ENCODE data around the gene ARMC9.
"Not testable (repeated sequence)": the region's sequence is repeated elsewhere in the genome, so short reads cannot be mapped to it uniquely, and the experiment has no call there.

Gene ARMC9

DNA sequence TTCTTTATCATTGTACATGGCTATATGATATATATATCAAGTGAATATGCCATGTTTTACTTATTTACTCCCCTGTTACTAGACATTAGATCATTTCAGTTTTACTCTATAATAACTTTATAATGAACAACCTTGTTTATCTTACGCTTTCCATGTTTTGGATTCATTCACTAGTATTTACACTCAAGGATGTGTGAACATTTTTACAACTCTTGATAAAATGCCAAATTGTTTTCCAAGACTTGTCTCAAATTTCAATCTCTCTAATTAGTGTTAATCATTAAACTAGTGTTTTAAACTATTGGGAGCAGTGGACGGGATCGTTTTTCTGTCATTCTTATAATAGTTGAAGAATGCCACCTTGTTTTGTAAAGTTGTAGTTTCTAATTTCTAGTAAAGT, 145.6 kb downstream of the ARMC9 start:
- DNase-seq = no peak

DNA sequence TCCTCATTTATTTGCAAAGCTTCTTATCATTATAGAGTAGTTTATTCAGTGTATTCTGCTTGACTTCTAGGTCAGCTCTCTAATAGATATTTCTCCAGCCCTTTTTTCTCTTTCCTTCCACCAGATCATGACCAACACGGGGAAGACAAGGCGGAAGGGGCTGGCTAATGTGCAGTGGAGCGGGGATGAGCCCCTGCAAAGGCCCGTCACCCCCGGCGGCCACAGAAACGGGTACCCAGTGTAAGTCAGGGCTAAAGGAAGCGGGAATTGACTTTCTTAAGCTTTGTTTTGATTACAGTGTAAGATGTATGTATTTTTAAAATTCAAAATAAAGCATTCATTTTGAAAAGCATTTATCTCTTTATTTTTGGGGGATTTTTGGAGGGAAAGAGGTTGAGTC, 146.4 kb downstream of the ARMC9 start:
- DNase-seq = no peak

DNA sequence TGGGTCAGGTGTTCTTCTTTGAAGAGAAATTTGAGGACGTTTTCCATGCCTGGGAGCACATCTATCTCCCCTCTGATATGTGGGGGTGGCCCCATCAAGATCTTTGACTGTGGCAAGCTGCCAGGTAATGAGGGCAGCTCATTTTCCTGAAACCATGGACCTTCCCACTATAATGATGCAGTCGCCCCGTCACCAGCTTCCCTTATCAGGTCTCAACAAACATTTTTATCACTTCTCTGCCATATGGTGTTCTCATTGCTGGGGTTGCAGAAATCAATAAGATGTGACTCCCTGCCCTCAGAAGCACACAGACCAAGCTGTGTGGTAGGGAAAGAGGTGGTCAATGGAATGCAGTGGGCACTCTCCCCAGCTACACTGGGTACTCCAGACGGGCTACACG, 148.7 kb downstream of the ARMC9 start:
- no peak for DNase-seq

DNA sequence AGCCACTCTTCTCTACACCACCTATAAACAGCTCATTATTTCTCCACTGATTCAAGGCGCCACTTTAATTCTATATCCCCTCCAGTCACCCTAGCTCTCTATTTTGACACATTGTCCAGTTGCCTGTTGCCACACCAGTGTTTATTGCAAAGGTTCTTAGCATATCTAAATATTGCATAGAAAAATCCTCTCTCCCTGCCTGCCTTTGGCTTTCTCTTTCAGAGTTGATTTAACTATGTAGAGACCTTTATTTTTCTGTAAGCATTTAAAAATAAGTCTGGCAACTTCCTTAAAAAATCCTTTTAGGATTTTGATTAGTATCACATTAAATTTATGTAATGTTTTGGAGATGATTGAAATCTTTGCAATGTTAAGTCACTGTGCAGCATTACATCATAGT, 149.2 kb downstream of the ARMC9 start:
- DNase-seq = no peak

DNA sequence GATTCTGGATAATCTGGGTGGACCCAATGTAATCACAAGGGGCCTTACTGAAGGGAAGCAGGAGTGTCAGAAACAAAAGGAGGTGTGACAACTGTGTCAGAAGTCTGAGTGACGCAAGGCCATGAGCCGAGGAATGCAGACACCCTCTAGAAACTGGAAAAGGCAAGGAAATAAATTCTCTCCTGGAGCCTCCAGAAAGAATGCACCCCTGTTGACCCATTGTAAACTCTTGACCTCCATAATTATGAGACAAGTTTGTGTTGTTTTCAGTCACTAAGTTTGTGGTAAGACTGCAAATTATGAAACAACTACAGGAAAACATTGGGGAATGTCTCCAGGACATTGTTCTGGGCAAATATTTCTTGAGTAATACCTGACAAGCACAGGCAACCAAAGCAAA, 149.7 kb downstream of the ARMC9 start:
- DNase-seq = no peak

DNA sequence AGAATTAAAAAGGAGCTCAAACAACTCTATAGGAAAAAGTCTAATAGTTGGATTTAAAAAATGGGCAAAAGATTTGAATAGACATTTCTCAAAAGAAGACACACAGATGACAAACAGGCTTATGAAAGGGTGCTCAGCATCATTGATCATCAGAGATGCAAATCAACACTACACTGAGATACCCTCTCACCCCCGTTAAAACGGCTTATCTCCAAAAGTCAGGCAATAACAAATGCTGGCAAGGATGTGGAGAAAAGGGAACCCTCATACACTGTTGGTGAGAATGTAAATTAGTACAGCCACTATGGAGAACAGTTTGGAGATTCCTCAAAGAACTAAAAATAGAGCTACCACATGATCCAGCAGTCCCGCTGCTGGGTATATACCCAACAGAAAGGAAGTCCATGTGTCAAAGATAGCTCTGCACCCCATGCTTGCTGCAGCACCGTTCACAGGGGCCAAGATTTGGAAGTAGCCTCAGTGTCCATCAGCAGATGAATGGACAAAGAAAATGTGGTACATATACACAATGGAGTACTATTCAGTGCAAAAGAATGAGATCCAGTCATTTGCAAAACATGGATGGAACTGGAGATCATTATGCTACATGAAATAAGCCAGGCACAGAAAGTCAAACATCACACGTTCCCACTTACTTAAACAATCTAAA, 150.4 kb downstream of the ARMC9 start:
- DNase-seq = no peak

DNA sequence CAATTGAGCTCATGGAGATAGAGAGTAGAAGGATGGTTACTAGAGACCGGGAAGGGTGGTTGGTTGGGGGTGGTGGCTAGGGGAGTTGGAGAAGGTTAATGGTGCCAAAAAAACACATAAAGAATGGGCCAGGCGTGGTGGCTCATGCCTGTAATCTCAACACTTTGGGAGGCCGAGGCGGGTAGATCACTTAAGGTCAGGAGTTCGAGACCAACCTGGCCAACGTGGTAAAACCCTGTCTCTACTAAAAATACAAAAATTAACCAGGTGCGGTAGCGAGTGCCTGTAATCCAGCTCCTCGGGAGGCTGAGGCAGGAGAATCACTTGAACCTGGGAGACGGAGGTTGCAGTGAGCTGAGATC, 150.9 kb downstream of the ARMC9 start:
- DNase-seq = not testable (repeated sequence)

DNA sequence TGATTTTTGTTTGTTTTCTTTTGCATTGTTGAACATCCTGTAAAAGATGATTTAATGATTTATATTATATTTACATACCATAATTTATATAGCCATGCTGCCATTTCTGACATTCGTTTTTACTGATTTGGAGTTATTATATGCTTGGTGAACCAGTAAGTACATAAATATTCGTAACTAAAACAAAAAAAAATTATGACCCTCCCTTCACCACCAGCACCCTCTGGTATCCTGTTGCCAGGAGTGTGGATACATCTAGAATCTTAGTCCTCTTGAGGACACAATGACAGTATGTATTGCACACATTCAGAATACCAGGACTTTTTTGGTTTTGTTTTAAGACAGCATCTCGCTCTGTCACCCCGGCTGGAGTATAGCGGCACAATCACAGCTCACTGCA, 153.2 kb downstream of the ARMC9 start:
- no peak for DNase-seq

DNA sequence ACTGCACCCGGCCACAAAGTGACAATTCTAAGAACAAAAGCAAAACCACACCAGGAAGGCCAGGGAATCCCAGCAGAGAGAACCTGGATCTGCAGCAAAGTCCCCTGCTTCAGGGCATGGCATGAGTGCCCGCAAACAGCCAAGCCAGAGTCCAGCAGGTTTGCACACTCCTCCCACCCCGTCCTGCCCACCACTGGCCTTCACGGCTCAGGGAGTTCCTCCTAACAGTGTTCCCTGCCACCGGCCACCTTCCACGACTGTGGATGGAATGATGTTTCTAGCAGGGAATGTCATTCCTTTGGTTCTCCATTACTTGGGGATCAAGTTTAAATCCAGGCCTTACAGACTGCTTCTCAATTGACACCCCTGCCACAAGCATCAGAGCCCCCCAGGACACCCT, 155.0 kb downstream of the ARMC9 start:
- no peak for DNase-seq

DNA sequence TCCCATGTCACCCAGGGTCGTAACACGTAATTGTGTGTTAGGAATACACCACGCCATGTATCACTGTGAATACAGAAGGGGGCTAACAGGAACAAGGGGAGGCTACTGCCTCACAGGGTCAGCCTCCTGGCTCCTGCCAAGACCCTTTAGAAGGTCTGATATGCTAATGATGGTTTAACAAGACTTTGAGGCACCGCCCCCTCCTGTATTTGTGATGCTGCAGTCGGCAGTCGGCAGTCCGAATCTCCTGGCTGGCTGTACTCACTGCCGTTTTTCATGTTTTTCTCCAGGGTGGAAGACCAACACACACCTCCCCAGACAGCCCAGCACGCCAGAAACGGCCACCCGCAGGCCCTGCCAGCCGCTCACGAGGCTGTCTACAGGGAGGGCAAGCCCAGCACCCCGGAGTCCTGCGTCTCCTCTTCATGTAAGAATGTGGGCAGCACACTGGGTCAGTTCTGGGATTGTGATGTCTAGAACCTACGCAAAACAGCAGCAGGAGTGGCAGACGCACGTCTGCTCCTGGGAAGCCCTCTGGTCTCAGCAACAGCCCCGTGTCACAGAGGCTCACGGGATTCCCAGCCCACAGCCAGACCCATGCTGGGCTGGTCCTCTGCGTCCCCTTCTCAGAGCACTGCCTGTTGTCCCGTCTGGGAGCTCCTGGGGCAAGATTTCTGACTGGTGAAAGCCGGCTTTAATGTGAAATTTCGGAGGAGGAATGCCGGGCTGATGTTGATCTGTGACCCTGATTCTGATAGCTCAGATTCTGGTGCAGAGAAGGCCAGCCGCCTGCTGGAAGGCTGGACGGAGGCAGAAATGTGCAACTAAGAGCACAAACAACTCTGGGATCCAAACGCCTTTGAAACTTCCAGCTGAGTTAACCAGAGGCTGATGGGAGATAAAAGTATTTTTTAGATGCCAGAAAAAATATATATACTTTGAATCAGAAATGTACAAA, 157.4 kb downstream of the ARMC9 start:
- DNase-seq = no peak

DNA sequence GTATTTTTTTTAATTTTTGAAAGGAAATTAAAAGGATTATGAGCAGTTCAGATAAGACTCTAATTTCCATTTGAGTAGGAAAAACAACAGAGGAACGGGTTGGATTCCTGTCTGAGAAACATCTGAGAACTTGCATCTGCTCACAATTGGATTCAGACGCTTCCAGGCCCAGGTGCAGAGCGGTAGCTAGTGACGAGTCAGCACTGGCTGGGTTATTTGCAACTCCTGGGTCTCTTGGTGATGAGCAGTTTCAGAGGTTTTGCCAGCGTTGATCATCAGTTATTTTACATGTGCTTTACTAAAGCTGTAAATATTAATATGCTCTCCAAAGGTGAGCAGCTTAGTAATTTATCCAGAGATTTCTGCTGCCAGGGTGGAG, 158.0 kb downstream of the ARMC9 start:
- DNase-seq = no peak

DNA sequence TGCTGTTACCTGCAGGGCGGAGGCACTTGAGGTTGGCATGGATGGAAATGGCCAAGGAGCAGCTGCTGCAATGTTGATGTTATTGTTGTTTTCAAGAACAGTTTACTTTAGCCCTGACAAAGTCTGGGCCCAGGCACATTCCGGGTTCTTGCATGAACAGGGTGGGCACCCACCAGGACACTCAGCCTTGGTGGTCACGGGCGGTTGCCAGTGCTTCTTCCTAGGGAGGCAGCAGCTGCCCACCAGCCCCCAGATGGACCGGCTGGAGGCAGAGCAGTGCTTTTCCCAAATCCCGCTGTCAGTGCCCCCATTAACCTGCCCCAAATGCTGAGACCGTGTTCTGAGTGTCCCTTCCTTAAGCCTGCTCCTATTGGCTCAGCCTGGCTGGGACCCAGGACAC, 158.6 kb downstream of the ARMC9 start:
- DNase-seq = no peak

DNA sequence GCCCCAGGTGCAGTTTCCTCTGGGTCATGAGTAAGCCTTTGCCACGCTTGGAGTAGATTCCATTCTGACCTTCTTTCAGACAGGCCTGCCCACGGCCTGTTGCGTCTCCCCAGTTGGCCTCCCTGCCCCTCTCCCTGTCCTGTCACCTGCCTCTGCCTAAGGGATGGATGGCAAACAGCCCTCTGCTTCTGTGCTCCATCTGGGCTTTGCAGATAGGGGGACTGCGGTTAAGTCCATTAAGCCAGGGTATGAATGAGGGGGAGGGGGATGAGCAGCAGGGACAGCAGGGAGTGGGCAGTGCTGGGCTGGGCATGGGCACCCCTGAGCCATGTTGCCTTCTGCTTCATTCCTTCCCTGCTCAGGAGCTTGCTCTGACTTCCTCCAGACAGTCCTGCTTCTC, 159.5 kb downstream of the ARMC9 start:
- no peak for DNase-seq

DNA sequence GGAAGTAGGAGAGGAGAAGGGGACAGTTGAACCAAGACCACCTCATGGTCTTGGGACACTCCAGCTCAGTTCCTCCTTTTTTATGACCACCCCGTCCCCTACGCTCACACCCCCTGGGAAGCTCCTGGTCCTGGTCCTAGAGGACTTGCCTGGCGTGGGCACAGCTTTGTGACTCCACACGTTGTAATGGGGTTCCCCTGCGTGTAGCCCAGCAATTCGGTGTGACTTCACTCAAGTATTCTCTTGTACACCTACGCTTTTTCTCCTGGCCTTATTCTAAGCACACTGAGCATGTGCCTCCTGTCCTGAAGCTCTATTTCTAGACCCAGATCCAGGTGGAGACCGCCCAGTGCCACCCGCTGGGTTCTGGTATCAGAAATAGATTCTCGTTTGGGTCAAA, 161.0 kb downstream of the ARMC9 start:
- no peak for DNase-seq

DNA sequence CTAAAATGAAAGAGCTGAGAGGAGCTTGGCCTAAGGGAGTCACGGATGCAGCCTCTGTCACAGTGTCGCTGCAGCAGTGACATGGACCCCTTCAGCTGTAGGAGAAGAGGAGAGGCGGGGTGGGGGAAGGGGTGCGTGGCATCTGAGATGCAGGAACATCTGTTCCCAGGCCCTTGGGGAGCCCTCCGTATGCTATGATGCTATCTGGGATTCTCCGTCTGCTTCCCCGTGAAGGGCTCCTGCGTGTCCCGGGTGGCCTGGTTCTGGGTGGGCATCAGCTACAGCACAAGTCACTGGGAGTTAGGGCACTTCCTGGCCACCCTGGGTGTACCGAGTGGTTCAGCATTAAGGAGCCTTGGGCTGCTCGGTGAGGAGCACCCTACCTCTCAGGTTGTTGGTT, 161.5 kb downstream of the ARMC9 start:
- DNase-seq = no peak

DNA sequence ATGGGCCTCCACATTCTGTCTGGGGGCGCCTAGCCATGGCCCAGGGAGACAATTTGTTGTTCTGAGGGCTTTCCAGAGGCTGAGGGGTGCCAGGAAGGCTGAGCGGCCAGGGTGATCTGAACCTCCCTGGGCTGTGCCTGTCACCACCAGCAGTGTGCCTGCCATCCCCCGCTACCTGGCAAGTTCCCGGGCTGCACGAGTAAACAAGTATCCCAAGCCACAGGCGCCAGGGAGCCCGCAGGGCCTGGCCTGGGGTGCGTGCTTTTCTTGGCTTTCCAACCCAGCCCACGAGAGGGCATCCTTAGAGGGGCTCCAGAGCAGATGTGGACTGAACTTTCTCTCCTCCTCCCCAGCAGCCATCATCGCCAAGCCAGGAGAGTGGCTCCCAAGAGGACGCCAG, 162.0 kb downstream of the ARMC9 start:
- DNase-seq = no peak

DNA sequence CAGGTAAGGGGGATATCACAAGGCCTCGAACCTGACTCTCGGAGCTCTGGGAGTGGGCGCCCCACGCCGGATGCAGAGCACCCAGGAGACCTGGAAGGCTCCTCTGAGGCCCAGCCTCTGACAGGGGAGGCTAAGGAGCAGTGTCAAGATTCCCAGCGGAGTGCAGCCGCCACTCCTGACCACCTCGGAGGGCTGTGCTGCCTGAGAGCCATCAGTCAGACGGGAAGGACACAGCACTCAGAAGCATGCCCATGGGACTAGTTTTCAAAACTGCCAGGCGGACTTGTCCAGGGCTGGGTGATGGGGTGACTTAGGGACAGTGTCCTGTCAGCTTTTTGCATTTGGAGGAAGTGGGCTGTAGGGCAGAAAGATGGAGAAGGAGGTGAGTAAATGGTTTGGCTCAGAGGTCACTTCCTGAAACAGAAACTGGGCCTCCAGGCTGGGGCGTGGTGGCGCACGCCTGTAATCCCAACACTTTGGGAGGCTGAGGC, 162.5 kb downstream of the ARMC9 start:
- no peak for DNase-seq

DNA sequence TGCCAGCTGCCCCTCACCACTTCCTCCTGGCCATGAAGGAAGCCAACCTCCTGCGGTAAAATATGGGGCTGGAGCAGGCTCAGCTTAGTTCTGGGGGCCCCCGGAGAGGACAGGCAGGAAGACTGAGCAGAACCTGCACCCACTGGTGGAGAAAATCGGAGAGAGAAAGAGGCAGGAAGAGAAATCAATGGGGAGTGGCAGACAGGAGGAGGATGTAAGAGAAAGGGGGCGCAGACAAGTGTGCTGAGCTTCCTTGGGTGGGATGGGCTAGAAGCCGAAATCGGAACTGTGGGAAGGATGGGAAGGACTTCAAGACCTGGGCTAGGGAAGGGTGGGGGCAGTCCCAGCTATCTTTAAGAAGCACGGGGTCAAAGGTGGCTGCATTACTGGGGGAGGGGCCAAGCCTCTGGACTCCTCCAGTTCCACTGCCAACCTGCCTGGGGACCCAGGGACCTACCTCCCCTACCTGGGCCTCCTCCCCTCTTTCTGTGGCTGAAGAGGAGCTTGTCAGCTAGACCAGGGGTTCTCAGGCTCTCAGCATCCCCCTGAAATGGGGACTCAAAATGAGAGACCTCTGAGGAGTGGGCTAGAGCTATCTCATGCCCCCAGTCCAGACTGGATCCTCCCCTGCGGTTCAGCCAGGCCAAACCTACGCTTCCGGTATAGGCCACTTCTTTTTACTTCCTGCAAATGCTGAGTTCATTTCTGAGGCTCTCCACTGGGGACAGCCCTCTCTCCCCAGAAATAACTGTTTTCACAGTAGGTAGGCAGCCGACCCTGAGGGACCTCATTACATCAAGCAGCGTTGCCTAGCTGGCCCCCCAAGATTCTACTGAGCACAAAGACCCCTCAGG, 163.5 kb downstream of the ARMC9 start:
- no peak for DNase-seq

DNA sequence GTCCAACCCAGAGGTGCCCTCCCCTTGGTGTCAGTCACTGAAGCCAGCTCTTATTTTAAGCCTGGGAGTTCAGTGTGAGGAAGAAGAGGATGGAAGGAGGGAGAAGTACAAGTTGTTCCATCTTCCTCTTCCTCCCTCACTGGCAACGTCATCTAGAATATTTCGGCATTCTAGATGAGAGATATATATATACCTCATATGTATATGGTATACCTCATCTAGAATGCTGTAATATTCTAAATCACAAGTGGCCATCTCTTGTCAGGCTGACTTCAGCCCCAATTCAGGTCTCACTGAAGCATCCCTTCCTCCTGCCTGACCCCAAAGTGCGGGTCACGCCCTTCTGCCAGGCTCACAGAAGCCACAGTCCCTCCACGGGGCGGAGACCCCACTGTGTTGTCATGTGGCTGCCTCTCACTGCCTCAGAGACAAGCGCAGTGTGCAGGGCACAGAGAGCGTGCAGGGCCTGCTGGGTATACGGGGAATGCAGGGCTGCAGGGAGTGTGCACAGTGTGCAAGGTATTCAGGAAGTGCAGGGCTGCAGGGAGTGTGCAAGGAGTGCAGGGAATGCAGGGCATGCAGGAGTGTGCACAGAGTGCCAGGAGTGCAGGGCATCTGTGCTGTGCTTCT, 164.2 kb downstream of the ARMC9 start:
- DNase-seq = no peak

DNA sequence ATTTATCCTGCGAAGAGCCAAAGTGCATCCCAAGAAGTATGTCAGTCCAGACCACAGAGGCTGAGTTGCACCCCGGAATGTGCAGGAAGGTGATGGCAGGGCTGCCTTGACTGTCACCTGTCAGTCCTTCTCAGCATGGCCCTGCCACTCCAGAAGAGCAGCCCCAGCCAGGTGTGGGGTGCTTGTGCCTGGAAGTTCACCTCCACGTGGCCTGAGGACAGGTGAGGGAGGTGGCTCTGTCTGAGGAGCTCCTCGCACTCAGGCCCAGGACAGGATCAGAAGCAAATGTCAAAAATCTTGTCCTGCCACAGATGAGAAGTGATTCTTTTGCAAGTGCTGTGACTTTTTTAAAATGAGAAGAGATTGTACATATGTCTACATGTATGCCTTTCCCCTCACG, 165.6 kb downstream of the ARMC9 start:
- no peak for DNase-seq

DNA sequence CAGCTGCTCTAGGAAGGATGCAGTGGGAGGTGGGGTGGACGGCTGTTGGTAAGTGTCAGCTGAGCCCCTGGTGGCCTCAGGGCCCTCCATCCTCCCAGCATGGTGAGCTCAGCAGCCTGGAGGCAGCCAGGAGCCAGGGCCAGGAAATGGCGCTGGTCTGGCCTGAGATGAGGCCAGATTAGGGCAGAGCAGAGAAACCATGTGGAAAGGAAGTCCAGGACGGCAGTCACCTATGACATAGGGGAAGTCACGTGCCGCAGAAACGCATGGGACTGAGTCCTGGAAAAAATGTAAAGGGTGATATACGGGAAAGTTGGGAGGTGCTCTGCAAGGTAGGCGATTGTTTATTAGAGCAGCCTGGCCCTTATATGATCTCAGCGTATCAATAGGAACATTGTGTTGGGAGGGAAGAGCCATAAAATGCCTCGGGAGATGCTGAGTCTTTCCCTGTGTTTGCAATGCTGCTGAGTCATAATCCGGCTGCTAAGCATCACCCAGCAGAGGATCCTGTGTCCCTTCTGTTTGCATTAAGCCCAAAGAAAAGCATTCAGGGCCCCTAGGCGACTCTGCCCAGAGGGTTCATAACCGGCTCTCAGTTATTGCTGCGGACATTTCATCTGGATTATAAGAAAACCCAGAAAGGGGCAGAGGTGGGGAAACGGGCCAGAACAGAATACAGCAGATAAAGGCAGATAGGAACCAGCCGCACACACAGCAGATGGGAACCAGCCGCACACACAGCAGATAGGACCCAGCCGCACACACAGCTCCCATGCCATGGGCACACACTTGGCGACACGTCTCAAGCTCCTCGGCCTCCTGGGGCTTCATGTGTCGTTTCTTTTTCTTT, 166.8 kb downstream of the ARMC9 start:
- DNase-seq = no peak

DNA sequence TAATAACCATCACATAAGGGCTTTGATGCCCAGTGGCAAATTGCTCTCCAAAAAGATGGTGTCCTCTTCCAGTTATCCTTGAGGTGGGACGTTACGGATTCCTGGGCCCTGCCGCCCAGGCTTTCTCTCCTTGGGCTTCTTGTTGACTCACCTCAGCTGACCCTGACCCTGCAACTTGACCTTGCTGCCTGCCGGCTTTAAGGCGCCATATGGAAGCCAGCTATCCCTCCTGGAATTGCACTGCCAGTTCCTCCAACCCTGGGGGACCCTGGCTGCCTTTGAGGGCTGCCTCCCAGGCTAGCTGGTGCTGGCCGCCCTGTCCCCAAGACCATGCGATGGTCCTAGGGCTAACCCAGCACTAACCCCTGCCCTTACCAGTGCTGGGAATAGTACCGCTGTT, 168.7 kb downstream of the ARMC9 start:
- no peak for DNase-seq

Measured in DMS79 treated with DMSO at 0.1 percent for 48 hours (cell line).